HG02938 (cell line): ENCODE data around the gene ALKBH2.
A peak's percentile ranks its signal among the peaks of the same experiment; 100 is the strongest.

Experiments
- ATAC-seq: cut with Tn5 transposase; IDR thresholded peaks from one replicate; pipeline ENCODE4 v1.9.1; 2021; ENCODE audit warnings: mild to moderate bottlenecking, moderate library complexity; ENCODE audit not compliant: unreplicated experiment

ALKBH2 gene

GRCh38 chr12:109114644-109115043 lies 21.4 kb upstream of the ALKBH2 start:
- no peak for ATAC-seq

GRCh38 chr12:109113661-109114321 lies 20.5 kb upstream of the ALKBH2 start:
- ATAC-seq: no peak

GRCh38 chr12:109112720-109113465 lies 19.6 kb upstream of the ALKBH2 start:
- no peak for ATAC-seq

GRCh38 chr12:109110988-109111495 lies 17.8 kb upstream of the ALKBH2 start:
- ATAC-seq: peak; percentile 78

- no peak for ATAC-seq
Measured at GRCh38 chr12:109109746-109110350, 16.6 kb upstream of the ALKBH2 start.

GRCh38 chr12:109105176-109105575 lies 11.9 kb upstream of the ALKBH2 start:
- ATAC-seq: no peak

- ATAC-seq: no peak
Measured at GRCh38 chr12:109102491-109102890, 9.2 kb upstream of the ALKBH2 start.

- no peak for ATAC-seq
Measured at GRCh38 chr12:109100741-109101140, 7.5 kb upstream of the ALKBH2 start.

- no peak for ATAC-seq
Measured at GRCh38 chr12:109099431-109100020, 6.3 kb upstream of the ALKBH2 start.

GRCh38 chr12:109098651-109099050 lies 5.4 kb upstream of the ALKBH2 start:
- no peak for ATAC-seq

- ATAC-seq: peak; percentile 31
Measured at GRCh38 chr12:109098183-109098604, 4.9 kb upstream of the ALKBH2 start.

GRCh38 chr12:109097435-109098182 lies 4.3 kb upstream of the ALKBH2 start, which contains the start of gene UNG:
TSS of gene UNG (plus strand) at chr12:109097597. CDS start at chr12:109097680, 83 bp downstream.
- ATAC-seq: peak; percentile 82

- no peak for ATAC-seq
Measured at GRCh38 chr12:109097140-109097434, 3.8 kb upstream of the ALKBH2 start.

- no peak for ATAC-seq
Measured at GRCh38 chr12:109092497-109093021, 713 bp downstream of the ALKBH2 start.

GRCh38 chr12:109089683-109090082 lies 3.6 kb downstream of the ALKBH2 start:
- no peak for ATAC-seq

GRCh38 chr12:109088818-109089217 lies 4.5 kb downstream of the ALKBH2 start:
- ATAC-seq: no peak

- ATAC-seq: no peak
Measured at GRCh38 chr12:109087250-109087649, 6.0 kb downstream of the ALKBH2 start.

- no peak for ATAC-seq
Measured at GRCh38 chr12:109085590-109085989, 7.7 kb downstream of the ALKBH2 start.

GRCh38 chr12:109084425-109084824 lies 8.8 kb downstream of the ALKBH2 start:
- ATAC-seq: no peak

GRCh38 chr12:109082751-109083150 lies 10.5 kb downstream of the ALKBH2 start:
- ATAC-seq: no peak

GRCh38 chr12:109074866-109075265 lies 18.4 kb downstream of the ALKBH2 start:
- no peak for ATAC-seq
